ENCODE data around the gene FADS2.

The FADS2 gene

GRCh38 chr11:61864814-61865775, 37.0 kb downstream of the FADS2 start:
- TF ChIP-seq CTCF (IDR thresholded peaks at IDR 0.05) = no peak

- TF ChIP-seq CTCF (IDR thresholded peaks at IDR 0.05) = no peak
These were observed 38.3 kb downstream of the FADS2 start for GRCh38 chr11:61866231-61866957.

- no peak for TF ChIP-seq CTCF (IDR thresholded peaks at IDR 0.05)
These were observed 38.9 kb downstream of the FADS2 start for GRCh38 chr11:61866958-61867343.

GRCh38 chr11:61868571-61869428, 40.7 kb downstream of the FADS2 start:
- TF ChIP-seq CTCF (IDR thresholded peaks at IDR 0.05) = no peak

GRCh38 chr11:61869429-61869707, 41.3 kb downstream of the FADS2 start:
- no peak for TF ChIP-seq CTCF (IDR thresholded peaks at IDR 0.05)

- TF ChIP-seq CTCF (IDR thresholded peaks at IDR 0.05) = no peak
These were observed 41.8 kb downstream of the FADS2 start for GRCh38 chr11:61869708-61870451.
